Measurements from ENCODE around the gene DBNL. TPM values are rescaled to one million over a fixed set of nuclear protein-coding genes. Genes with fewer than 3 reads are reported as not detected.

Gene DBNL
- total RNA-seq, 1 experiment from 2014 or later, result 64.5 TPM

- peaks cover 4% of the 10 kb centered on the region for H3K36me3 ChIP-seq (ENCODE audit: insufficient read depth, low read length, poor library complexity, severe bottlenecking)
- ChIA-PET POLR2A (ENCODE audit: low non-redundant PET) (interaction anchor here (0.6 kb wide), 2 partner anchors 37 to 657 kb away, joined by 3 read pairs; no protein-coding TSS in a partner anchor), CTCF (no interaction called here)
- no TSS peak for BruUV-seq (replicated peaks)
- intact Hi-C loops (cut with micrococcal nuclease; ENCODE audit: unreplicated experiment), result no loop called here
- no peak overlapping the region for H3K4me3 ChIP-seq (ENCODE audit: low read depth, low read length, poor library complexity, severe bottlenecking)
- H3K27me3 ChIP-seq (replicated peaks; ENCODE audit: insufficient read depth, low read depth, low read length, poor library complexity), result no peaks in the 10 kb centered on the region
- no peak for DNase-seq (ENCODE audit: low spot score)
- peaks cover 3% of the 10 kb centered on the region for H3K4me1 ChIP-seq (ENCODE audit: insufficient read depth, low read length, poor library complexity, severe bottlenecking)
- no peak overlapping the region for H3K27ac ChIP-seq (ENCODE audit: low read depth, low read length, poor library complexity, severe bottlenecking)
- no peaks in the 10 kb centered on the region for H3K9me3 ChIP-seq (ENCODE audit: low read depth, low read length, poor library complexity, severe bottlenecking)
- no peak for TF ChIP-seq EZH2 (IDR thresholded peaks at IDR 0.05; ENCODE audit: borderline replicate concordance, low read depth, low read length, poor library complexity, severe bottlenecking)
- TF ChIP-seq CTCF (conservative IDR thresholded peaks at IDR 0.05; ENCODE audit: low read depth, low read length), result no peak
Observed at GRCh38 chr7:44068054-44068453, 23.6 kb downstream of the DBNL start.

GRCh38 chr7:44071726-44072363 lies 27.3 kb downstream of the DBNL start:
- no TSS peak for BruUV-seq (replicated peaks)
- Histone ChIP-seq H3K9me3 (ENCODE audit: low read depth, low read length, poor library complexity, severe bottlenecking) (no peaks in the 10 kb centered on the region), H3K27me3 (replicated peaks; ENCODE audit: insufficient read depth, low read depth, low read length, poor library complexity) (no peaks in the 10 kb centered on the region), H3K4me3 (ENCODE audit: low read depth, low read length, poor library complexity, severe bottlenecking) (no peak overlapping the region), H3K36me3 (ENCODE audit: insufficient read depth, low read length, poor library complexity, severe bottlenecking) (peaks cover 9% of the 10 kb centered on the region), H3K27ac (ENCODE audit: low read depth, low read length, poor library complexity, severe bottlenecking) (no peak overlapping the region), H3K4me1 (ENCODE audit: insufficient read depth, low read length, poor library complexity, severe bottlenecking) (no peaks in the 10 kb centered on the region)
- ChIA-PET POLR2A (ENCODE audit: low non-redundant PET) (no interaction called here), CTCF (no interaction called here)
- DNase-seq (ENCODE audit: low spot score), result no peak
- intact Hi-C loops (cut with micrococcal nuclease; ENCODE audit: unreplicated experiment), result loop anchor here (5.0 kb wide), 1 partner anchor 125 kb away; no protein-coding TSS in a partner anchor
- TF ChIP-seq EZH2 (IDR thresholded peaks at IDR 0.05; ENCODE audit: borderline replicate concordance, low read depth, low read length, poor library complexity, severe bottlenecking), result no peak
- no peak for TF ChIP-seq CTCF (conservative IDR thresholded peaks at IDR 0.05; ENCODE audit: low read depth, low read length)

GRCh38 chr7:44072364-44073231 lies 28.1 kb downstream of the DBNL start:
- intact Hi-C loops (cut with micrococcal nuclease; ENCODE audit: unreplicated experiment), result loop anchor here (5.0 kb wide), 1 partner anchor 125 kb away; no protein-coding TSS in a partner anchor
- TF ChIP-seq EZH2 (IDR thresholded peaks at IDR 0.05; ENCODE audit: borderline replicate concordance, low read depth, low read length, poor library complexity, severe bottlenecking) (no peak), CTCF (conservative IDR thresholded peaks at IDR 0.05; ENCODE audit: low read depth, low read length) (peak; percentile 73)
- DNase-seq (ENCODE audit: low spot score), result peak; percentile 74
- Histone ChIP-seq H3K4me1 (ENCODE audit: insufficient read depth, low read length, poor library complexity, severe bottlenecking) (no peaks in the 10 kb centered on the region), H3K27me3 (replicated peaks; ENCODE audit: insufficient read depth, low read depth, low read length, poor library complexity) (no peaks in the 10 kb centered on the region), H3K36me3 (ENCODE audit: insufficient read depth, low read length, poor library complexity, severe bottlenecking) (peaks cover 13% of the 10 kb centered on the region), H3K4me3 (ENCODE audit: low read depth, low read length, poor library complexity, severe bottlenecking) (no peak overlapping the region), H3K9me3 (ENCODE audit: low read depth, low read length, poor library complexity, severe bottlenecking) (no peaks in the 10 kb centered on the region), H3K27ac (ENCODE audit: low read depth, low read length, poor library complexity, severe bottlenecking) (no peak overlapping the region)
- ChIA-PET POLR2A (ENCODE audit: low non-redundant PET) (no interaction called here), CTCF (interaction anchor here (0.6 kb wide), 1 partner anchor 123 kb away, joined by 3 read pairs; no protein-coding TSS in a partner anchor)
- no TSS peak for BruUV-seq (replicated peaks)

Data from A673 (cell line).